H1 (cell line): Measurements from ENCODE around the gene PDIA6. TPM values are rescaled to one million over a fixed set of nuclear protein-coding genes. Genes with fewer than 3 reads are reported as not detected.

Experiments used
- CTCF ChIA-PET: fragments of 300-600 bp; sonication (Branson Sonifier 250); formaldehyde crosslinking; loops from one replicate; lab custom pipeline; 2021; ENCODE audit not compliant: partially characterized antibody; lab: Charles Lee
- POLR2A ChIA-PET: fragments of 300-600 bp; sonication (Branson Sonifier 250); formaldehyde crosslinking; loops from one replicate; lab custom pipeline; 2021; ENCODE audit warnings: inconsistent platforms; ENCODE audit not compliant: partially characterized antibody; lab: Charles Lee
- DNase-seq, 2 experiments: peaks; one replicate each; pipeline versions ENCODE4 v3.0.0 to v3.0.0-alpha.2; 2010 to 2022; ENCODE audit warnings: low spot score in 2 of 2, low read depth in 1 of 2, mixed read lengths in 1 of 2
- FAIRE-seq: peaks from 2 replicates; lab custom pipeline; 2011; peaks lifted over from hg19 to GRCh38; lab: Jason Lieb, UNC
- H2AFZ ChIP-seq: 2 replicates; pipeline ENCODE4 v1.8.1; 2012; ENCODE audit warnings: low read length, inconsistent platforms
- H2AK5ac ChIP-seq: 2 replicates; pipeline ENCODE4 v1.6.1; 2013; ENCODE audit warnings: low read depth, low read length
- H2BK120ac ChIP-seq: replicated peaks from 2 replicates; pipeline ENCODE3; 2013; ENCODE audit warnings: low read depth, low read length, inconsistent platforms
- H2BK12ac ChIP-seq: 2 replicates; pipeline ENCODE4 v1.6.1; 2013; ENCODE audit warnings: low read depth, low read length
- H2BK15ac ChIP-seq: 2 replicates; pipeline ENCODE4 v1.6.1; 2013; ENCODE audit warnings: low read length
- H2BK20ac ChIP-seq: 2 replicates; pipeline ENCODE4 v1.6.1; 2013; ENCODE audit warnings: low read length
- H2BK5ac ChIP-seq: 2 replicates; pipeline ENCODE4 v1.6.1; 2013; ENCODE audit warnings: low read depth, low read length
- H3K14ac ChIP-seq: 2 replicates; pipeline ENCODE4 v1.6.1; 2013; ENCODE audit warnings: inconsistent platforms; ENCODE audit not compliant: insufficient read length
- H3K18ac ChIP-seq: 2 replicates; pipeline ENCODE4 v1.6.1; 2013; ENCODE audit warnings: low read length; ENCODE audit errors: extremely low read depth
- H3K23ac ChIP-seq: 2 replicates; pipeline ENCODE4 v1.6.1; 2013; ENCODE audit warnings: inconsistent platforms; ENCODE audit not compliant: insufficient read length
- H3K23me2 ChIP-seq: 2 replicates; pipeline ENCODE4 v1.6.1; 2013; ENCODE audit warnings: low read depth, low read length
- H3K27ac ChIP-seq: 2 replicates; pipeline ENCODE4 v1.6.1; 2011; ENCODE audit warnings: low read depth, low read length, inconsistent platforms
- H3K27me3 ChIP-seq, 4 experiments: replicated peaks in 1 of 4; 1 replicate in 1 of 4; 2 replicates in 3 of 4; pipeline versions ENCODE4 v1.6.1 to v1.8.1; 2011 to 2013; ENCODE audit warnings: low read length in 3 of 4, mild to moderate bottlenecking in 3 of 4, inconsistent platforms in 2 of 4, mixed read lengths in 2 of 4, moderate library complexity in 1 of 4; ENCODE audit not compliant: control insufficient read depth in 3 of 4, insufficient read depth in 3 of 4; ENCODE audit errors: extremely low read depth in 1 of 4
- H3K36me3 ChIP-seq, 4 experiments: 2 replicates each; pipeline versions ENCODE4 v1.6.1 to v1.8.1; 2011 to 2013; ENCODE audit warnings: mild to moderate bottlenecking in 4 of 4, low read length in 3 of 4, moderate library complexity in 2 of 4, control low read depth in 1 of 4, inconsistent platforms in 1 of 4; ENCODE audit not compliant: insufficient read depth in 4 of 4, control insufficient read depth in 2 of 4
- H3K4ac ChIP-seq: replicated peaks from 2 replicates; pipeline ENCODE3; 2013; ENCODE audit warnings: low read length, low read depth, mixed read lengths, inconsistent platforms; ENCODE audit not compliant: insufficient read length
- H3K4me1 ChIP-seq, 4 experiments: replicated peaks in 1 of 4; 1 replicate in 1 of 4; 2 replicates in 3 of 4; pipeline versions ENCODE4 v1.6.1 to v1.8.1; 2011 to 2013; ENCODE audit warnings: low read length in 3 of 4, inconsistent platforms in 2 of 4, mixed read lengths in 1 of 4; ENCODE audit not compliant: insufficient read depth in 4 of 4, control insufficient read depth in 3 of 4
- H3K4me2 ChIP-seq, 2 experiments: 2 replicates each; pipeline versions ENCODE4 v1.6.1 to v1.8.1; 2011 to 2013; ENCODE audit warnings: low read depth in 2 of 2, low read length in 2 of 2, control low read depth in 1 of 2, inconsistent platforms in 1 of 2, mild to moderate bottlenecking in 1 of 2; ENCODE audit not compliant: insufficient read depth in 1 of 2
- H3K4me3 ChIP-seq, 4 experiments: fragments of 200-600, 300-600 bp in 1 of 4; sonication (generic), shearing (Covaris generic), sonication (Bioruptor Twin) in 1 of 4; 2 replicates each; pipeline versions ENCODE4 v1.5.1 to v1.8.1; 2011 to 2016; ENCODE audit warnings: low read length in 4 of 4, low read depth in 3 of 4, control low read depth in 2 of 4, inconsistent platforms in 2 of 4, mild to moderate bottlenecking in 2 of 4, mixed read lengths in 1 of 4, moderate library complexity in 1 of 4; ENCODE audit not compliant: insufficient read depth in 2 of 4; ENCODE audit errors: extremely low read depth in 1 of 4
- H3K56ac ChIP-seq: replicated peaks from 2 replicates; pipeline ENCODE3; 2013; ENCODE audit warnings: low read depth, mild to moderate bottlenecking, mixed read lengths, low read length, inconsistent platforms; ENCODE audit not compliant: insufficient read length
- H3K79me1 ChIP-seq: 2 replicates; pipeline ENCODE4 v1.6.1; 2013; ENCODE audit warnings: low read depth, low read length, control low read depth
- H3K79me2 ChIP-seq, 2 experiments: 2 replicates each; pipeline versions ENCODE4 v1.6.1 to v1.8.1; 2012 to 2013; ENCODE audit warnings: low read length in 2 of 2, mild to moderate bottlenecking in 2 of 2, inconsistent platforms in 1 of 2; ENCODE audit not compliant: insufficient read depth in 2 of 2, control insufficient read depth in 1 of 2
- H3K9ac ChIP-seq, 4 experiments: replicated peaks in 1 of 4; 1 replicate in 1 of 4; 2 replicates in 3 of 4; pipeline versions ENCODE4 v1.6.1 to v1.8.1; 2011 to 2013; ENCODE audit warnings: low read depth in 3 of 4, low read length in 3 of 4, control low read depth in 2 of 4, mild to moderate bottlenecking in 2 of 4, moderate library complexity in 2 of 4, inconsistent platforms in 1 of 4; ENCODE audit errors: extremely low read depth in 1 of 4
- H3K9me3 ChIP-seq, 2 experiments: 2 replicates each; pipeline versions ENCODE4 v1.6.1 to v1.8.1; 2012 to 2013; ENCODE audit warnings: mild to moderate bottlenecking in 2 of 2, moderate library complexity in 2 of 2, control low read depth in 1 of 2, inconsistent platforms in 1 of 2, low read depth in 1 of 2, low read length in 1 of 2, mixed read lengths in 1 of 2; ENCODE audit not compliant: insufficient read depth in 2 of 2
- H4K20me1 ChIP-seq, 2 experiments: replicated peaks in 1 of 2; 2 replicates each; pipeline versions ENCODE3 to v1.8.1; 2011 to 2013; ENCODE audit warnings: inconsistent platforms in 2 of 2, low read length in 2 of 2, mild to moderate bottlenecking in 1 of 2; ENCODE audit not compliant: insufficient read depth in 2 of 2, control insufficient read depth in 1 of 2
- H4K5ac ChIP-seq: 2 replicates; pipeline ENCODE4 v1.6.1; 2013; ENCODE audit warnings: low read length, low read depth, mixed read lengths, inconsistent platforms; ENCODE audit not compliant: insufficient read length
- H4K8ac ChIP-seq: 2 replicates; pipeline ENCODE4 v1.8.0; 2013; ENCODE audit warnings: mild to moderate bottlenecking, moderate library complexity, low read length, inconsistent platforms; ENCODE audit not compliant: insufficient read depth; ENCODE audit errors: extremely low read depth
- H4K91ac ChIP-seq: replicated peaks from 2 replicates; pipeline ENCODE3; 2013; ENCODE audit warnings: low read length, mixed read lengths, inconsistent platforms; ENCODE audit not compliant: insufficient read length
- ASH2L ChIP-seq: fragments of 200-600, 300-600 bp; sonication (generic); IDR thresholded peaks from one replicate; pipeline ENCODE4 v1.7.1; 2017; ENCODE audit warnings: low read length
- CHD1 ChIP-seq: IDR thresholded peaks from 2 replicates; pipeline ENCODE4 v1.6.1; 2012; ENCODE audit warnings: low read depth, low read length, improper control_type of control experiment
- E2F6 ChIP-seq: IDR thresholded peaks from 2 replicates; pipeline ENCODE4 v1.6.1; 2012; ENCODE audit warnings: inconsistent platforms
- HDAC6 ChIP-seq: IDR thresholded peaks from one replicate; pipeline ENCODE4 v1.7.1; 2012; ENCODE audit warnings: low read depth, mild to moderate bottlenecking, inconsistent platforms, low read length, moderate library complexity
- KDM4A ChIP-seq: IDR thresholded peaks from one replicate; pipeline ENCODE4 v1.7.1; 2012; ENCODE audit warnings: low read depth, mild to moderate bottlenecking, moderate library complexity, low read length, inconsistent platforms; ENCODE audit not compliant: severe bottlenecking
- SAP30 ChIP-seq: fragments of 300-600 bp; sonication (generic); IDR thresholded peaks from 2 replicates; pipeline ENCODE4 v1.7.1; 2012; ENCODE audit warnings: low read length, moderate library complexity, mild to moderate bottlenecking, inconsistent platforms; ENCODE audit not compliant: insufficient read depth, insufficient replicate concordance
- SP4 ChIP-seq: IDR thresholded peaks from 2 replicates; pipeline ENCODE4 v1.6.1; 2012; ENCODE audit warnings: low read length, inconsistent platforms
- WGBS, 2 experiments: shearing (Covaris generic) in 1 of 2; methylation state at CpG; one replicate each; pipeline versions ENCODE4 v1.1.6 to v1.1.7; 2013 to 2015; ENCODE audit warnings: low lambda C conversion rate in 2 of 2, mixed read lengths in 2 of 2, inconsistent platforms in 1 of 2, low coverage in 1 of 2, missing lambda C conversion rate in 1 of 2; ENCODE audit not compliant: insufficient replicate concordance in 2 of 2, insufficient coverage in 1 of 2, insufficient read length in 1 of 2; ENCODE audit errors: extremely low coverage in 1 of 2, missing lambda C conversion rate in 1 of 2; 5-methylcytosine and 5-hydroxymethylcytosine counted together
- polyA plus RNA-seq, 7 experiments: library from polyadenylated mRNA; depleted of rRNA in 3 of 7; stranded (reverse) in 5 of 7; unstranded in 2 of 7; fragments of >200 nt in 5 of 7; fragments of 200-250 nt in 2 of 7; gene quantifications; 1 replicate in 5 of 7; 2 replicates in 1 of 7; 4 replicates in 1 of 7; pipeline versions ENCODE4 v1.2.1 to v1.2.3, GENCODE V29; 2011 to 2013; ENCODE audit warnings: missing spikeins in 2 of 7, mixed read lengths in 2 of 7
- total RNA-seq: library from RNA; stranded (reverse); fragmentation: NEBNext Ultra II Directional; extraction: Animal tissue kit (Norgen Biotek cat#: 25700); gene quantifications from 2 replicates; pipeline ENCODE4 v1.2.1, GENCODE V29; 2021

Gene PDIA6
- total and polyA plus RNA-seq, 2 of the 8 experiments (the other 6 are each of a cell fraction or from before 2014, with no cell fraction given): 181 to 384 TPM

- no peak overlapping the region for H2BK12ac ChIP-seq
- no peak for TF ChIP-seq KDM4A
- TF ChIP-seq SAP30: no peak
- no peak for TF ChIP-seq HDAC6
- no peak for TF ChIP-seq SP4
- no peak for TF ChIP-seq CHD1
- TF ChIP-seq E2F6: no peak
- no peak for TF ChIP-seq ASH2L
These were observed 1.1 kb downstream of the PDIA6 start for GRCh38 chr2:10811517-10811916.

More at GRCh38 chr2:10811517-10811916, 1.1 kb downstream of the PDIA6 start:
- POLR2A ChIA-PET: interaction anchor here (1.2 kb wide), 1 partner anchor 18 kb away, joined by 3 read pairs; no protein-coding TSS in a partner anchor
- CTCF ChIA-PET: interaction anchor here (1.0 to 1.3 kb wide), 3 partner anchors 11 to 62 kb away, joined by 3 to 5 read pairs (median 4); no protein-coding TSS in a partner anchor
- Histone ChIP-seq H3K4me1 (peaks cover 0 to 15% (median 4%) of the 10 kb centered on the region in 4 experiments; a peak in 6 of 7 replicates), H3K9ac (peak overlapping the region in 3 of 4 experiments; percentile 42 to 96 (median 79); a peak in 6 of 7 replicates), H3K23me2 (peaks cover 8% of the 10 kb centered on the region; the same call in 1 of the 2 replicates), H3K18ac (no peak overlapping the region), H2BK120ac (no peak overlapping the region), H3K4me2 (peak overlapping the region; percentile 82 to 100), H4K5ac (no peak overlapping the region), H2BK5ac (0 out of 2 replicates have a peak overlapping the region, but pooled peaks have one; percentile 30), H3K79me2 (peaks cover 46 to 57% of the 10 kb centered on the region in 2 experiments), H3K36me3 (peaks cover 0 to 16% (median 0%) of the 10 kb centered on the region in 4 experiments; a peak in 1 of 8 replicates), H3K79me1 (peaks cover 7% of the 10 kb centered on the region; the same call in 1 of the 2 replicates), H2AK5ac (0 out of 2 replicates have a peak overlapping the region, but pooled peaks have one; percentile 90), H3K27ac (peak overlapping the region; percentile 38; the same call in 1 of the 2 replicates), H3K4me3 (peak overlapping the region; percentile 56 to 87 (median 69)), H3K14ac (no peak overlapping the region), H3K23ac (no peak overlapping the region), H4K91ac (no peak overlapping the region), H3K56ac (no peak overlapping the region), H2BK20ac (no peak overlapping the region), H4K8ac (no peak overlapping the region), H3K9me3 (no peaks in the 10 kb centered on the region), H2BK15ac (no peak overlapping the region), H3K27me3 (no peaks in the 10 kb centered on the region; a peak in 2 of 7 replicates), H4K20me1 (peaks cover 15 to 20% of the 10 kb centered on the region in 2 experiments), H3K4ac (no peak overlapping the region), H2AFZ (no peak overlapping the region)
- WGBS, 2 experiments: 11% methylated on average over 14 of the region's 14 CpGs; no CpG with 5 or more reads in 1 of the 2 experiments
- FAIRE-seq (no peak), DNase-seq (no peak)
